Measurements from ENCODE around the gene BST1.

DNA sequence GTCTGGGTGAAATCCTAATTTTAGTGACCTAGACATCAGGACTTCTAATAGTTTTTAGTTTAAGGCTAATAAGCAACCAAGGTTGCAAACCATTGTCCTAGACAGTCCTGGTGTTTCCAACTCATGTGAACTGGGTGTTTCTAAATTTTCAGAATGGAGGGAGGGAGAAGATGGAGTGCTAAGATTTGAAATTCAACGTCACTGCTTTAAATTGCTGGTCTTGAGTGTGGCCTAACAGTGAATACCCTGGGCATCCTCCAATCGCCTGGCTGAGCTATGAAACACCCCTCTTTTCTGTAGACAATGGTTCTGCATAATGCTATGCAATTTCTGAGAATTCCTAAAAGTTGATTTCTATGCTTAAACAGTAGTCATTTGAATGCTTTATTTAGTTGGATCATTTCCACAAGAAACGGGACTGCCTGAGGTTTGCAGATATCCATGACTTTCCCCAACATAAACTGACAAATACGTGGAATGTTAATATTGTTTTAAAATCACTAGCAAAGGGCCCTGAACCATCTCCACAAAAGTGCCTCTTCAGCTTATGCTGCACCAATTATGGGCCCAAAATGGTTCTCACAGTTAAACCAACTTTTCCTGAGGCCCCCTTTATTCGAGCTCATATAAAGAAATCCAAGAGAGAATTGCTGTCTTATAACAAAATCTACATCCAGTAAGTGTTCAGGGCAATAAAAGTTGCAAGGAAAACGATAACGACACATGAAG is 48.8 kb upstream of the BST1 start:
- TF ChIP-seq, protein P1, sequence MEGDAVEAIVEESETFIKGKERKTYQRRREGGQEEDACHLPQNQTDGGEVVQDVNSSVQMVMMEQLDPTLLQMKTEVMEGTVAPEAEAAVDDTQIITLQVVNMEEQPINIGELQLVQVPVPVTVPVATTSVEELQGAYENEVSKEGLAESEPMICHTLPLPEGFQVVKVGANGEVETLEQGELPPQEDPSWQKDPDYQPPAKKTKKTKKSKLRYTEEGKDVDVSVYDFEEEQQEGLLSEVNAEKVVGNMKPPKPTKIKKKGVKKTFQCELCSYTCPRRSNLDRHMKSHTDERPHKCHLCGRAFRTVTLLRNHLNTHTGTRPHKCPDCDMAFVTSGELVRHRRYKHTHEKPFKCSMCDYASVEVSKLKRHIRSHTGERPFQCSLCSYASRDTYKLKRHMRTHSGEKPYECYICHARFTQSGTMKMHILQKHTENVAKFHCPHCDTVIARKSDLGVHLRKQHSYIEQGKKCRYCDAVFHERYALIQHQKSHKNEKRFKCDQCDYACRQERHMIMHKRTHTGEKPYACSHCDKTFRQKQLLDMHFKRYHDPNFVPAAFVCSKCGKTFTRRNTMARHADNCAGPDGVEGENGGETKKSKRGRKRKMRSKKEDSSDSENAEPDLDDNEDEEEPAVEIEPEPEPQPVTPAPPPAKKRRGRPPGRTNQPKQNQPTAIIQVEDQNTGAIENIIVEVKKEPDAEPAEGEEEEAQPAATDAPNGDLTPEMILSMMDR (IDR thresholded peaks at IDR 0.05; ENCODE audit: insufficient read depth, low read length, poor library complexity, severe bottlenecking), result no peak
- TF ChIP-seq EZH2phosphoT487 (conservative IDR thresholded peaks at IDR 0.05; ENCODE audit: low read length), result no peak
